GM21381 (cell line): ENCODE data around the gene COX5A.
"Not testable (repeated sequence)": the region's sequence is repeated elsewhere in the genome, so short reads cannot be mapped to it uniquely, and the experiment has no call there.

Source experiments
- ATAC-seq: cut with Tn5 transposase; IDR thresholded peaks from one replicate; pipeline ENCODE4 v1.9.1; 2021; ENCODE audit warnings: mild to moderate bottlenecking, moderate library complexity; ENCODE audit not compliant: unreplicated experiment

The COX5A gene

GRCh38 chr15:74902295-74903075, 35.4 kb downstream of the COX5A start:
- no peak for ATAC-seq

GRCh38 chr15:74901612-74902063, 36.2 kb downstream of the COX5A start:
- no peak for ATAC-seq

GRCh38 chr15:74897300-74897701, 40.6 kb downstream of the COX5A start:
- no peak for ATAC-seq

- no peak for ATAC-seq
Observed at GRCh38 chr15:74896316-74896715, 41.6 kb downstream of the COX5A start.

- ATAC-seq = no peak
Observed at GRCh38 chr15:74895830-74896229, 42.0 kb downstream of the COX5A start.

GRCh38 chr15:74894383-74894782, 43.5 kb downstream of the COX5A start:
- not testable (repeated sequence) for ATAC-seq

- ATAC-seq = no peak
Observed at GRCh38 chr15:74893627-74894026, 44.2 kb downstream of the COX5A start.

GRCh38 chr15:74892931-74893330, 44.9 kb downstream of the COX5A start:
- ATAC-seq = no peak

- no peak for ATAC-seq
Observed at GRCh38 chr15:74892313-74892712, 45.6 kb downstream of the COX5A start.

- no peak for ATAC-seq
Observed at GRCh38 chr15:74891469-74891868, 46.4 kb downstream of the COX5A start.

GRCh38 chr15:74890665-74890960, 47.3 kb downstream of the COX5A start:
- no peak for ATAC-seq

GRCh38 chr15:74889883-74890664, 47.8 kb downstream of the COX5A start, which contains the start of gene MPI:
TSS of gene MPI (plus strand) at chr15:74890042. CDS start at chr15:74890074, 32 bp downstream.
- ATAC-seq = peak; percentile 85

- ATAC-seq = no peak
Observed at GRCh38 chr15:74889390-74889882, 48.4 kb downstream of the COX5A start.

GRCh38 chr15:74888716-74889115, 49.2 kb downstream of the COX5A start:
- no peak for ATAC-seq

- ATAC-seq = not testable (repeated sequence)
Observed at GRCh38 chr15:74887537-74888193, 50.2 kb downstream of the COX5A start.

- no peak for ATAC-seq
Observed at GRCh38 chr15:74885461-74885860, 52.4 kb downstream of the COX5A start.

- no peak for ATAC-seq
Observed at GRCh38 chr15:74884428-74885223, 53.2 kb downstream of the COX5A start.

- ATAC-seq = no peak
Observed at GRCh38 chr15:74882528-74882927, 55.3 kb downstream of the COX5A start.

GRCh38 chr15:74878273-74878672, 59.6 kb downstream of the COX5A start:
- no peak for ATAC-seq

- ATAC-seq = no peak
Observed at GRCh38 chr15:74873756-74874424, 64.0 kb downstream of the COX5A start.
